Ishikawa (cell line): Measurements from ENCODE around the gene GLIS2.

ENCODE experiments used
- CEBPB ChIP-seq: IDR thresholded peaks from 2 replicates; pipeline ENCODE4 v1.6.1; 2012
- EGR1 ChIP-seq: IDR thresholded peaks from 2 replicates; pipeline ENCODE4 v1.6.1; 2012
- EP300 ChIP-seq: IDR thresholded peaks from 2 replicates; pipeline ENCODE4 v1.6.1; 2012; ENCODE audit warnings: borderline replicate concordance
- REST ChIP-seq: IDR thresholded peaks from 2 replicates; pipeline ENCODE4 v1.6.1; 2012; ENCODE audit warnings: low read depth, mild to moderate bottlenecking
- ZBTB7A ChIP-seq: IDR thresholded peaks from 2 replicates; pipeline ENCODE4 v1.6.1; 2012; ENCODE audit warnings: low read depth
- TF ChIP-seq, protein P1 (sequence below): IDR thresholded peaks from 2 replicates; pipeline ENCODE4 v1.6.1; 2012
- TF ChIP-seq, protein P2 (sequence below): IDR thresholded peaks from 2 replicates; pipeline ENCODE4 v1.6.1; 2012

- TF ChIP-seq EGR1 (no peak), CEBPB (peak; percentile 81), REST (no peak), EP300 (no peak), ZBTB7A (no peak)
- TF ChIP-seq, protein P1, sequence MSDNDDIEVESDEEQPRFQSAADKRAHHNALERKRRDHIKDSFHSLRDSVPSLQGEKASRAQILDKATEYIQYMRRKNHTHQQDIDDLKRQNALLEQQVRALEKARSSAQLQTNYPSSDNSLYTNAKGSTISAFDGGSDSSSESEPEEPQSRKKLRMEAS, result no peak
- TF ChIP-seq, protein P2, sequence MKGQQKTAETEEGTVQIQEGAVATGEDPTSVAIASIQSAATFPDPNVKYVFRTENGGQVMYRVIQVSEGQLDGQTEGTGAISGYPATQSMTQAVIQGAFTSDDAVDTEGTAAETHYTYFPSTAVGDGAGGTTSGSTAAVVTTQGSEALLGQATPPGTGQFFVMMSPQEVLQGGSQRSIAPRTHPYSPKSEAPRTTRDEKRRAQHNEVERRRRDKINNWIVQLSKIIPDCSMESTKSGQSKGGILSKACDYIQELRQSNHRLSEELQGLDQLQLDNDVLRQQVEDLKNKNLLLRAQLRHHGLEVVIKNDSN, result no peak
These were observed 25.5 kb upstream of the GLIS2 start for GRCh38 chr16:4290236-4290830.
